GM19023 (cell line): Measurements from ENCODE around the gene NOS1AP.
A peak's percentile ranks its signal among the peaks of the same experiment; 100 is the strongest.
"Not testable (repeated sequence)": the region's sequence is repeated elsewhere in the genome, so short reads cannot be mapped to it uniquely, and the experiment has no call there.

ENCODE experiments used
- ATAC-seq: cut with Tn5 transposase; IDR thresholded peaks from one replicate; pipeline ENCODE4 v1.9.1; 2021; ENCODE audit warnings: mild to moderate bottlenecking, moderate library complexity; ENCODE audit not compliant: unreplicated experiment

The NOS1AP gene

DNA sequence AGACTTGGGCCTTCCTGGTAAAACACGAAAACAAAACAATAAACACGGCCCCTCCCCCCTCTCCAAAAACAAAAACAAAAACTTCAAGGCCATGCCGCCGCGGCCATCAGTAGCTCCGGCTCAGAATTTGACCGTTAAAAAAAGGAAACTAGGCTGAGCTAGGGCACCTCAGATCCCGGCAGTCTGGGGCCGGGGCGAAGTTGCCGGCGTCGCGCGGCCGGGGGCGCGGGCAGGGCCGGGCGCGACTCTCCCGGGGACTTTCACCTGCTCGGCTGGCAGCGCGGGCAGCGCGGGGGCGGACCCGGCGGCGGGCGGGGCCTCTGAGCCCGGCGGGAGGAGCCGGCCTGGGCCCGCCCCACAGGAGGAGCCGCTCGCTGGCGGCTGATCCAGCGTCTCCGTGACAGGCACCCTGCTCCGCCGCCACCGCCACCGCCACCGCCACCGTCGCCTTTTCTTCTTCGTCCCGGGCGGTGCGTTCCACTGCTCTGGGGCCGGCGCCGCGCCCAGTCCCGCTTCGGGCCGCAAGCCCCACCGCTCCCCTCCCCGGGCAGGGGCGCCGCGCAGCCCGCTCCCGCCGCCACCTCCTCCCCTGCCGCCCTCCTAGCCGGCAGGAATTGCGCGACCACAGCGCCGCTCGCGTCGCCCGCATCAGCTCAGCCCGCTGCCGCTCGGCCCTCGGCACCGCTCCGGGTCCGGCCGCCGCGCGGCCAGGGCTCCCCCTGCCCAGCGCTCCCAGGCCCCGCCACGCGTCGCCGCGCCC is at the start of gene NOS1AP:
Gene NOS1AP, plus strand, starts transcription at position 358 of the 760 bp plus-strand sequence. CDS start 487 bp downstream, outside the sequence.
- peak; percentile 96 for ATAC-seq

DNA sequence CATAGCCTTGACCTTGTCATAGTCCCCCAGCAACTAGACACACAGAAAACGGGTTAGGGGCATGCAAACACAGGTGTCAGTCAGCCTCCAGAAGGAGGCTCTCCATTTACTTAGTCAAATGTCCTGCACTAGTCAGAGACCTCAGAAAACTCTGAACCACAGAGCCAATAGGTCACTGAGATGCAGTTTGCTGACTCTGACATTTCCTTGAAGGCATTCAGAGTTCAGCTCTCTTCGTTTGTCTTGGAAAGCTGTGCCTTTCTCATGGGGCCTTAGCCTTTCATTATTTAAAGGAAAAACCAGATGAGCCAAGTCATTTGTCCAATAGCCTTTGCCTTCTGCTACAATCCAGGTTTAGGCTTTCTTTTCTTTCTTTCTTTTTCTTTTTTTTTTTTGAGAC is 49.3 kb upstream of the NOS1AP start:
- no peak for ATAC-seq

DNA sequence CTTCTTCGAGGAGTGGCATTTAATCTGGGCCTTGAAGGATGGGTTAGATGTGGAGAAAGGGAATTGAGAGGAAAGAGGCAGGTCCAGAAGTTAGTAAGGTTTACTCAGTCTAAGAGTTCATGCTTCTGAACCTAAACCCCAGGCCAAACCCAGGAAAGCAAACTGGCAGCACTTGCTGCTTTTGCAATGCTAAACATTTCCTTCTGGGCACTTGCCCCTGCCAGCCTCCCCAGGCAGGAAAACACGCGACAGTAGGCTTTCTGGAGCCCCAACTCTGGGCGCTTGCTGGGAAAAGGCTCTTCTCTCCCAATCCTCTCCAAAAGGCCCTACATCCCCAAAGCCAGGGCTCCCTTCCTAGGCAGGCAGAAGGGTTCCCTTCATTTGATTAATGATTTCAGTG is 48.4 kb upstream of the NOS1AP start:
- no peak for ATAC-seq

DNA sequence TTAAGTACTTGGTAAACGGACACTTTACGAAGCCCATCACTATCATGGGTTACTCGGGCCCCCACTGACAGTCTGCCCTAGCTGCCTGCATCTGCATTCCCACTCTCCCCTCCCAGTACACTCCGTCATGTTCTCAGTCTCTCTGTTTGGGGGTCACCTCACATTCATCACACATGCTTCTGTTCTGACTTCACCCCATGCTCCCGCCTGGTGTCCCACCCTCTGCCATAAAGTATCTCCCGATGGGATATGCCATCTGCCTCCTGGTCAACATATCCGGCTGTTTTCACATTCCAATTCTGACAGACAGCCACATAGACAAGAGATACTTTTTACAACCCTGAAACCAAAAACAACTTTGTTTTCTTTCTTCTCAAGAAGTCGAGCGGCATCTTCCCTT is 46.9 kb upstream of the NOS1AP start:
- ATAC-seq: no peak

DNA sequence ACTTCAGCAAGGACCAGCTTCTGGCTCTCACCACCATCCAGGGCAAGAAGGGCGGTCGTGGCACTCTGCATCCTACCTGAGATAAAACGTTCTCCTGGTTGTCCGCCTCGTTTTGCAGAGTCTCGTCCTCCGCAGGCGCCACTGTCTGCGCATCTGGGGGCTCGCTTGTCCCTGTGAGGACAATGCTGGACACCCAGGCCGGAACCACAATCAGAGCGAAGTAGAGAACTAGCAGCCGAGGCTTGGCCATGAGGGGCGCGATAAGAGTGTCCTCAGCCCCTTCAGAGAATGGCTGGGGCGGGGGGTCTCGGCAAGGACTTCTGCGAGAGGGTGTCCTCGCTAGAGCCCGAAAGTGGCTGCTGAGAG is 46.3 kb upstream of the NOS1AP start:
- ATAC-seq: no peak

DNA sequence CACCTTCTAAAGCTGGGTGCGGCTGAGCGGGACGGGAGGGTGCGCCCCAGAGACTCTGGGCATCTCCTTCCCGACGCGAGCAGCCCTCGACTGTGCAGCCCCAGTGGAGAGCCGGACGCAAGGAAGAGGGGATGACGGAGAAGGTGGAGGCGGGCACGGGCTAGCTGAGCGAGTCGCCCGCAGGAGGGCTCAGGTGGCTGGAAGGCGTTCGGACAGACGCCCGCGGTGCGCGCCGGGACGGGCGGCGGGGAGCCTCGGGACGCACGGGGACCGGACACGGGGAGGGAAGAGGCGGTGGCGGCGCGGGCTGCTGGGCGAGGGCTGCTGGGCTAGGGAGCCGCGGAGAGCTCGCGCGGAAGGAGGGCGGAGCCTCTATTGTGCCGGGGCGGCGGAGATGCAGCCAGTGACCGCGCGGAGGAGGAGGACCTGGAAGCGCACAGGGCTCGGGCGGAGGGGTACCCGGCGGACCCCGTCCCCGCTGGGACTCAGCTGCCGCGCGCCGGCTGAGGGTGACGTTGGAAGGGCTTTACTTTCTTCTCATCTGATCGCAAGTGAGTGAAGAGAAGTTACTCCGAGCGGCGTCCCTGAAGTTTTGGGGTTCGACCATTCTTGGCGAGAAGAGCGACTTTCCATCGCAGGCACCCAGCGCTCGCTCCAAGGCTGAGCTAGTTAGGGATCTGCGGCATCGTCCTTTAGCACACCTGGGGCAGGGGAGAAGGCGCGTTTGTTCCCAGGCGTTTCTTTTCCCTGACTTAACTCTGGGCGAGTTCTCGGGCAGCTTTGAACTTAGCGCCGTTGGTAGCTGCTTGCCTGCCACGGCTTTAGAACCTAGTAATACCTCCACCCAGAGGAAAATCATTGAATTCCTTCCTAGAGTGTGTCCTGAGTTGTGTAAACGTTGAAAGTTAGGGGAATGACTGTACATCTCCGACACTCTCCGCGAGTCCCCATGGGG is 45.7 kb upstream of the NOS1AP start, which contains the start of gene OLFML2B:
Gene OLFML2B, minus strand, starts transcription at position 323 of the 955 bp plus-strand sequence. CDS start 439 bp downstream, outside the sequence.
- ATAC-seq: no peak

DNA sequence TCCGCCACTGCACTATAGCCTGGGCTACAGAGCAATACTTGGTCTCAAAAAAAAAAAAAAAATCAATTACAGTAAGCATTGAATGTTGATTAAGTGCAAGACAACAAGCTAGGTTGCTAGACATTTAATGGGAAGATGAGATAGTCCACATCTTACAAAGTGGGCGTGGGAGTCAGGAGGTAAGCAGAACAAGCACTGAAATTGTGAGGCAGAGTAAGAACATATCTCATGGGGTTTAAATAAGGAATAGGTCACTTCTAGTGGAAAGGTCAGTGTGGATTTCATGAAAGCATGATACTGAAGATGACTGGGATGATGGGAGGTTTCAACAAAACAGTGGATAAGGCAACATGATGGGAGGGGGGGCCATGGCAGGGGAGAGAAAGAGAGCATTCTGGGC is 44.0 kb upstream of the NOS1AP start:
- no peak for ATAC-seq

DNA sequence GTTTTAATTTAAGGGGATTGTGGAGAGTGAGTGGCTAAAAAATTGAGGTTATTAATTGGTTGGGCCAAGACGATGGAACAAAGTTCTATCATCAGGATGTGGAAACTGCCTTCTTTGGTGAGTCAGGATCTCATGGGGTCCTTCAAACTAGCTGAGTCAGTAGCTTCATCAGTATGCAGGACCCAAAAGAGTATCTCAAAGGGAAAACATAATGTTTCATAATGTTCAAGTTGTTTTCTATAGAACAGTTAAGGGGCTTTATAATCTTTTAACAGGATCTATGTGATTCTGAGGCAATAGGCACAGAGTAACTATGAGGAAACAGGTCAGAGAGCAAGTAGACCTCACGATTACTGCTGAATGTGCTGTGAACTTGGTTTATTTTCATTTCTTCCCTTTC is 42.6 kb upstream of the NOS1AP start:
- ATAC-seq: no peak

DNA sequence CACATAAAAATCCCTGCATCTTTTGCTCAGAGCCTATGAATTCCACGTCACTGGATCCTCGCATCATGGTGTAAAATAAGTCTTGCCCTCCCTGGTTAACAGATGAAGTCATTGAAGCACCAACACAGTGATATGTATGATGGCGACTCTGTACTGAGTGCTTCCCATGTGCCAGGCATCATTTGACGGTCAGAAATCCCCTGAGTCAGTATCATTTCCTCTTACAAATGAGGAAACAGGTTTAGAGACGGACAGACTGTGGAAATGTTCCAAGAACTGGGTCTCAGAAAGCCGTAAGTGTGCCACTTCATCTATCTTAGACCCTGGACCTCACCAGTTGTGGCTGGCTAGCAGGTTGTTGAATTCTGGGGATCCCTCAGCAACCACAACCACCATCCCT is 40.8 kb upstream of the NOS1AP start:
- ATAC-seq: no peak

DNA sequence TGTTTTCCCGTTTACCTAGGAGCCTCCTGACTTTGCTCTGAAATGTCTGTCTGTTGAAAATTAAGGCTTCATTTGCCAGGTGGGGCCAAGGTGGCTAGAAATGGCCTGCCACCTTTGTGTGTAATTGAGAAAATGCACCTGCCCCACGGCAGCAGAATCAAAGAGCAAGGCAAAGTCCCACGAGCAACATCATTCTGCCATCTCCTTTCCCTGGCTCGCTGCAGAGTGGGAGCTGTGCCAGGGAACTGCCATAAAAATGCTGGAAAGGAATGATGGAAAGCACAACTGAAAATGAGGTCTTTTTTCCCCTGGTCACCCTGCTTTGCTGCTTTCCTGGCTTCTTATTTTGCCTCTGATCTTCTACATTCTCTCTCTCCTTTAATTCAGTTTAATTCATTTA is 40.3 kb upstream of the NOS1AP start:
- ATAC-seq: no peak

DNA sequence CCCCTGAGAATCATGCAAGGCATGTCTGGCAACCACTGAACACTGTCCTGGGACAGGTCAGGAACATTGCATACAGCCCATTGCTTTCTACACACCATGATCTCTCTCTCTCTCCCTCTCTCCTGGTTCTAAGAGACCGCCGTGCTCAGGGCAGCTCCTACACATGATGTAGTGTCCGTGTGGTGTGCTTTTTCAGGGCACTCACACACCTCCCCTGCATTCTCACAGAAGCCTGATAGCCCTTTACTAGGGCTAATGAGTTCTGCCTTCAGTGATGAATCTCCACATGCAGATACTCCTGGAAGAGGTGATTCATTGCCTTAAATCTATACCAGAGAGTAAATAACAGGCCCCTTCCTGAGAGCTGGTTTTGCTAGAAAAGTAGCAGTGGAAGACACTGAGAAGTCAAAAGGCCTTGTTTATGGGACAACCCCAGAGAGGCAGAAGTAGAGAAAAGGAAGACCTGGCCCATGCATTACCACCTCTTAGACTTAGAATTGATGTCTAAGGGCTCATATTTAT is 38.7 kb upstream of the NOS1AP start:
- ATAC-seq: no peak

DNA sequence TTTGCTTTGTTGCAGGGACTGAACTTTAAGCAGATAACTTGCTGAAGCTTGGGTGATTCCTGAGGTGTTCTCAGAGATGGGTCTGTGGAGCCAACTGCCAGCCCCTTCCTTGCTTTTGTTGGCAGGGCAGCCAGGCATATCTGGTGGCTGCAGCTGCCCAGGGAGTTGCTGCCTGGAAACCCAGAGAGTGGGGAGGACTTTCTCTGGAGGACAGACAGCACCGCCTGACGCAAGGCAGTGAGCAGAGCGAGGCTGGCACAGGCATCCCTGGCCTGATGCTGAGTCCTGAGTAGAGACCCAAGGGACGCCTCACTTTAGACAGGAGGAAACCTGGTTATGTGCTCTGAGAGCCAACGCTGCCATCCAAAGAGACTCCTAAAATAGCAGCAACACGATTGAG is 36.1 kb upstream of the NOS1AP start:
- no peak for ATAC-seq

DNA sequence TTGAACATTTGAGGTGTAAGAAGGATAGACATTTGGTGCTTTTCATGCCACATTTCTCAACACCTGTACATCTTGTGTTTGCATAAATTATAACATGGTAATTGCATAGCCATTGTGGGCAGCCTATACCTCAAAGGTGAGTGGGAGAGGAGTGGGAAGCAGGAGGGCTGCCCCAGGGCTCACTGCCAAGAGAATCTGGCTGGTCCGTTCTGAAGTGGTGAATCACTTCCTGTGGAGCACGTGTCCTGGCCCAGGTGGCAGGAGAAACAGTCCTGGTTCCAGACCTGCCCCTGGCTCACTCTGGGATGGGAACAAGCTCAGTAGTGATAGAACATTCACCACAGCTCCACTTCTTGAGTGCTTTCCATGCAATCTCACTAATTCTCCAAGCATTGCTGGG is 34.2 kb upstream of the NOS1AP start:
- no peak for ATAC-seq

DNA sequence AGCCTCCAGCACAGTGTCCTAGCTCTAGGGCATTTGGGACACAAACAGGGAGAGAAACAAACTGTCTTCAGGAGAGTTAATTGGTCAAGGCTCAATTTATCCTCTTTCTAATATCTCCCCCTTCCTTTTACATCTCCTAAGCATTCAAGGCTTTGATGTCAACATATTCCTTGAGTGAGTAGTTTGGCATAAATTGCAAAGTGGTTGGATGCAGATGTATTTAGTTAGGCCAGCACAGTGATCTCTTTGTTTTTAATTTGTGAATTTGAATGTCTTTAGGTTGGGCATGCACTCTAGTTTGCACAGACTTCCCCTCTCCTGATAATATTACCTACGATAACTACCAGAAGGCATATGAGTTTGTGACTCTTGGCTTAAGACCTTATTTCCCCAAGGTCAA is 33.3 kb upstream of the NOS1AP start:
- no peak for ATAC-seq

DNA sequence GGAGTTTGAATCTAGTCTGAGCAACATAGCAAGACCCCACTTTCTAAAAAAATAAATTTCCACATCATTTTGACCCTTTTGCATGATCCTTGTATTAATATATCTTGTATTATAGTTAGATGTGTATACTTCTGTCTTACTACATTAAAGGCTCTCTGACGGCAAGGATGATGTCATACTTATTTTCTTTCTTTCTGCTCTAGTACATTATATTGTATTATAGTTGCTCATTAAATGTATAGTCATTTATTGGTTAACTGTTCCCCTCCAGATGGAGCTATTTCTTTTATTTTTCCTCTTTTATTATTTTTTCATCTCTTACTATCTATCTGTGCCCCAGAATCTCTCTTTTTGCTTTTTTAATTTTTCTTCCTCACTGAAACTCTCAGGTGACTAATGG is 30.9 kb upstream of the NOS1AP start:
- no peak for ATAC-seq

DNA sequence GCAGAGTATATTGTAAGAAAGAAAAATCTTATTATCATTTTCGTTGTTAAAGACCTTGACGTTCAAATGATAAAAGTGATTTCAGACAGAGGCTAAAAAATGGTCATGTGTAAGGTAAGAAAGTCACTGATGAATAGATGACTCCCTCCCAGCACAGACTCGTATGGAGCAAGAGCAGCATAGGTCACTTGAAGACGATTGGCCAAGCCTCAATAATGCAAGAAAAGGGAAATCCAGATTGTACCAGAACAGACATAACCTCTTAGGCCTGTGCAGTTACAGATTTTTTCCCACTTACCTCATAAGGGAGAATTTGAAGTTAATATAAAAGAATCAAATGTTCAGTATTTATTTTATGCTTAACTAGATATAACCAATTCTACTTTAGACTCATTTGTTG is 29.5 kb upstream of the NOS1AP start:
- no peak for ATAC-seq

DNA sequence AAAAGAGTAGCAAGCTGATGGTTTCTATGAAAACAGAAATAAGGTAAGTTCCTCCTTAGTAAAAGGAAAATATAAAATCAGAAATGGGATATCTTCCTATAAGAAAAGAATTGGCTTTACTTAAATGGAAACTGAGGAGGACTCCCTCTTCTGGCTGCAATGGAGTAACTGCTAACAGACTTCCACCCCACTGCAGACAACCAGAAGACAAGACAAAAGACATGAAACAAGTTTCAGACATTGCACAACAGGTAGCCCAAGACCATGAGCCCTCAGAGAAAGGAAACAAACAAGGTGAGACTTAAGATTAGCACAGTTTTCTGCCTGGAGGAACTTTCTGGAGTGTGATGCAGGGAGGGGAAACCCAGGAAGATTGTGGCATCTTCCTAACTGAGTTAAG is 28.8 kb upstream of the NOS1AP start:
- no peak for ATAC-seq

DNA sequence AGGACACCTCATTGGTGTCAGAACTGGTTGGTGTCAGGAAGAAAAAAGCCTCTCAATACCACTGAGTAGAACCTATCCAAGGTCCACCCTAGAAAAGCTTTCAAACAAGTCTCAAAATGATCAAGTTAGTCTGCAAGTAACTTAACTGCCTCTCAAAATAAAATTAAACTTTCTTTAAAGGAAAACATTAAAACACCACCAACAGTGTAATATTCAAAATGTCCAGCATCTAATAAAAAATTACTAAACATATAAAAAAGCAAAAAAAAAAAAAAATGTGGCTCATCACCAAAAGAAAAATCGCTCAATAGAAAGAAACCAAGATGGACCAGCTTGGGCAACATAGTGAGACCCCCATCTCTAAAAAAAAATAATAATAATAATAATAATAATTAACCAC is 27.1 kb upstream of the NOS1AP start:
- no peak for ATAC-seq

DNA sequence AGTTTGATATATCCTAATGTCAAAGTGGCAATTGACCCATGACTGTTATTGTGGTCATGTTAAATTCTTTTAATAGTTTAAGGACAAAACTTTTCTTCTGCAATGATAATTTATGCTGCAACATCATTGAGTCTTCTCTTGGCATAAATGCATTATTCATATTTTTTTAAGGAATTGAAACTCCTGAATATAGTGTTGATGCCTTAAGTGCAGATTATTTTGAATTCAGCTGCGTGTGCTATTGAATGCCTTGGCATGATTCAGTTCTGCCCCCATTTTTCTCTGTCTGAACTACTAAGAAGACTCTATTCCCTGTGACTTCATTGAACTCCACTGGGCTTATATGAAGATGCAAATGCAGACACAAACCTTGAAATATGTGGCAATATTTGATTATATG is 22.6 kb upstream of the NOS1AP start:
- no peak for ATAC-seq

DNA sequence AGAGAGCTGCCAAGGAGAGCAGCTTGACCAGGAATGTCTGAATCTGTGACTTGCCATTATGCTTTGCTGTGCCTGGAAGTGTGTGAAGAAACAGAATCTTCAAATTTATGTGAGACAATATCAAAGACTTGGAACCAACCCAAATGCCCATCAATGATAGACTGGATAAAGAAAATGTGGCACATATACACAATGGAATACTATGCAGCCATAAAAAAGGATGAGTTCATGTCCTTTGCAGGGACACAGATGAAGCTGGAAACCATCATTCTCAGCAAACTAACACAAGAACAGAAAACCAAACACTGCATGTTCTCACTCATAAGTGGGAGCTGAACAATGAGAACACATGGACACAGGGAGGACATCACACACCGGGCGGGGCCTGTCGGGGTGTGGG is 15.5 kb upstream of the NOS1AP start:
- ATAC-seq: not testable (repeated sequence)

DNA sequence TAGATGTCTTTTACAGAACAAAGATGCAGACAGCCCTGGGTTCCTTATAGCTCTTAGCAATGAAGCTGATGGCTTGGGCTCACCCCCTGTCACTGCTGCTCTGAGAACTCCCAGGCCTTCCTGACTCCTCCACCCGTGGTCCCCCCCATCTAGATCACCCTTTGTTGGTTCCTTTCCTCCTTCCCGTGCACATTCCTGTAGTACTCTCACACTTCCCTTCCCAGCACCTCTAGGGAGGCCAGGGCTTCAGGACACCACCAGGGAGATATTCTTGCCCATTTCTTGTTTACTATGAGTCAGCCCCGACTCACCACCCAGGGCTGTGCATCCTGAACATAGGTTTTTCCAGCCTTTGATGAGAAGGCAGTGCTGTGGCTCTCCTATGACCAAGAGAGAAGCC is 14.4 kb upstream of the NOS1AP start:
- ATAC-seq: no peak

DNA sequence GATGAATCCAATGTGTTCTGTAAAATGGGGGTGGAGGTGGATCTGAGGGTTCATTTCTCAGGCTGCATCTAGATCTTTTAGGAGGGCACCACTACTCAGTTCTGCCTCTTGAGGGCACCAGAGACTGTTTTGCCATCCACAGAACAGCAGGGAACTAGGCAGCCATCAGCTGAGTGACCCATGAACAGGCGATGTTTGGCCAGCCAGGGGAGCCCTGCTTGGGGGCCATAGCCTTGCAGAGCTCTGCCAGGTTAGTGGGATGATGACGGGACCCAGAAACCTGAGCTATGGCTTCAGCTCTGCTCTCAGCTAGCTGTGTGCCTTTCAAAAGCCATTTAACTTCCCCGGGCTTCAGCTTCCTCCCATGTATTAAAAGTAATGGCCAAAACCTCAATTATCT is 13.4 kb upstream of the NOS1AP start:
- ATAC-seq: peak; percentile 63
